ENCODE data around the gene SSTR5.
"Not testable (repeated sequence)": the region's sequence is repeated elsewhere in the genome, so short reads cannot be mapped to it uniquely, and the experiment has no call there.

Gene SSTR5

DNA sequence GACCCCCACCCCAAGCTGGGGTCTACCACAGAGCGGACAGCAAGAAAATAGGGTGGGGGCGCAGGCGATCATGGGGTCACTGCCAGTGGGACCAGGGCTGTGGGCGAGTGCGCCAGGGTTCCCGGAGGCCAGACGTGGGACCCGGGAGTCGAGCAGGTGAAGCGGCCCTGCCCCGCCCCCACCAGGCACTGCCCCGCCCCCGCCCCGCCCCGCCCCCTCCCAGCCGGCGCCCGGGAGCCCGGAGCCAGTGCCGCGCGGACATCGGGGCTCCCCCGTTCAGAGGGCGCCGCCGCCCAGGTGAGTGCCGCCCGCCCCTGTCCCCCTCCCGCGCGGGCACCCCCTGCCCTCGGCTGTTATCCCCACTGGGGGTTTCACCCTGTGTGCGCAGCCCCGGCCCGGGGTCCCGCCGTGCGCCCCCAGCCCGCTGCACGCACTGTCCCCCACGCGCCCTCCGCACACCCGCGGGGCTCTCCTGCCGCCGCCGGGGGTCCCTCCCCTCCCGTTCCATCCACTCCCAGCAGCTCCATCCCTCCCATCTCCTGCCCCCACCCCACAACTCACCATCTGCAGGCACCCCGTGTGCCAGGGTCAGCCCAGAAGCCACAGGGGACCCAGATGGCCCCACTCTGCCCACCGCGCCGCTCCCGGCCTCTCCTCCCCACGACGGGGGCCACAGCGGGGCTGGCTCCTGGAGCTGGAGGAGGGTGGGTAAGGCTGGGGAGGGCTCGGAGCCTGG lies at the start of gene SSTR5:
Gene SSTR5, plus strand, starts transcription at position 222 of the 736 bp plus-strand sequence. CDS start 6,122 bp downstream, outside the sequence.
- in situ Hi-C loops (cut with MboI; ENCODE audit: low sequenced_read_pairs) = no loop called here

- in situ Hi-C loops (cut with MboI; ENCODE audit: low sequenced_read_pairs) = no loop called here
Measured at GRCh38 chr16:1024138-1024537, 48.4 kb upstream of the SSTR5 start.

GRCh38 chr16:1025183-1025809 lies 47.3 kb upstream of the SSTR5 start:
- in situ Hi-C loops (cut with MboI; ENCODE audit: low sequenced_read_pairs) = not testable (repeated sequence)

- in situ Hi-C loops (cut with MboI; ENCODE audit: low sequenced_read_pairs) = no loop called here
Measured at GRCh38 chr16:1026057-1026783, 46.3 kb upstream of the SSTR5 start.

GRCh38 chr16:1026784-1027500 lies 45.6 kb upstream of the SSTR5 start:
- in situ Hi-C loops (cut with MboI; ENCODE audit: low sequenced_read_pairs) = no loop called here

GRCh38 chr16:1027501-1027815 lies 45.1 kb upstream of the SSTR5 start:
- in situ Hi-C loops (cut with MboI; ENCODE audit: low sequenced_read_pairs) = no loop called here

DNA sequence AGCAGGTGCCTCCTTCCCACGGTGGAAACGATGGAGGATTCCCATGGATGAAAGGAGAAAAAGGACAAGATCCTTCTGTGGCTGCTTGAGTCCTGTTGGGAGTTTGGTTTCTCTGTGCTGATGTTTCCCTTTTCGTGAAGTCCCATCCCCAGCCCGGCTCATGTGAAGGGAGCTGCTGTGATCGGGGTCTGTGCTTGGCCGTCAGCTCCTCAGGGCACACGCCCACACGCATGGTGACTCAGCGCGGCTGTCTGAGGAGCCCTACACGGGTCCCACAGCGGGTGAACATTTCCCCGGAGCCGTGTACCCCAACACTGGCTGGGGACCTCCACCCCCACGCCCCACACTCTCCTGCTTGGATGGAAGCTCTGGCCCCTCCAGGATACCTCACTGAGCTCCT lies 44.5 kb upstream of the SSTR5 start:
- in situ Hi-C loops (cut with MboI; ENCODE audit: low sequenced_read_pairs) = no loop called here

GRCh38 chr16:1028524-1029258 lies 43.9 kb upstream of the SSTR5 start:
- in situ Hi-C loops (cut with MboI; ENCODE audit: low sequenced_read_pairs) = no loop called here

- in situ Hi-C loops (cut with MboI; ENCODE audit: low sequenced_read_pairs) = no loop called here
Measured at GRCh38 chr16:1029259-1029545, 43.3 kb upstream of the SSTR5 start.

DNA sequence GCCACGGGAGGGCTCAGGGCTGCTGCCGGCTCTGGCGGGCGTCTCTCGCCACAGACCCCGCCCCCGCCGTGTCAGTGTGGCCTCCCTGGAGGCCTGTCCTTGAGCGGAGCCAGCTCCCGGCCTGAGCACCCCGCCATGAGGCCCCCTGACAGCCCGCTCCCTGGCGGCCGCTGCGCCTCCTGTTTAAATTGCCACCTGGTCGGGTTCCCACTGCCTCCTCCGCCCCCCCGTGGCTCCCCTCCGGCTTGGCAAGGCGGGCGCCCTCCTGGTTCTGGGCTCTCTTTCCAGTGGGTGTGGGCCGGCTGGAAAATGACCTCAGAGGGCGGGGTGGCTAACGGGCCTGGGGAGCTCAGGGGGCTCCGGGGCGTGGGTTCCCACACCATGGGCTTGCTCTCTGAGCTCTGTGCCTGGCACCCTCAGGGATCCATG lies 42.1 kb upstream of the SSTR5 start:
- in situ Hi-C loops (cut with MboI; ENCODE audit: low sequenced_read_pairs) = no loop called here

DNA sequence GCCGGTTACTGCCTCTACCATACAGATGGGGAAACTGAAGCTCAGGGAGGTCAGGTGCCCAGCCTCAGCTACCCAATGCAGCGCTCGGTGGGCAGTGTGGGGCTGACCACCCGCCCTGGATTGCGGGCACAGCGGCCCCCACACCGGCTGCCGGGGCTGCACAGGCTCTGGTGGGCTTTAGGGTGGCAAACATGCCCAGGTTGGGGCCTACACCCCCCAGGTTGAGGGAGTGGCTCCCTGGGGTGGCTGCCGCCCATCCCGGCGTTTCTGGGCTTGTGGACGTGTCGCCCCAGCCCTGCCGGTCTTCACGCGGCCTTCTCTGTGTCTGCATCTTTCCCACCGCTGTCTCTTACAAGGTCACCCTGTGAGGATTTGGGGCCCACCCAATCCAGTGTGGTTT lies 40.9 kb upstream of the SSTR5 start:
- in situ Hi-C loops (cut with MboI; ENCODE audit: low sequenced_read_pairs) = no loop called here

DNA sequence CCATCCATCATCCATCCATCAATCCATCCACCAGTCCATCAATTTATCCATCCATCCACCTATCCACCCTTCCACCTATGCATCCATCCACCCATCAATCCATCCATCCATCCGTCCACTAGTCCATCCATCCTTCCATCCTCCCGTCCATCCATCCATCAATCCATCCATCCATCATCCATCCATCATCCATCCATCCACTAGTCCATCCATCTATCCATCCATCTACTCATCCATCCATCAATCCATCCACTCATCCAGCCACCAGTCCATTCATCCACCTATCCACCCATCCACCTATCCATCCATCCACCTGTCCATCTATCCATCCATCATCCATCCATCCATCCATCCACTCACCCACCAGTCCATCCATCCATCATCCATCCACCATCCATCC lies 39.9 kb upstream of the SSTR5 start:
- in situ Hi-C loops (cut with MboI; ENCODE audit: low sequenced_read_pairs) = no loop called here

- in situ Hi-C loops (cut with MboI; ENCODE audit: low sequenced_read_pairs) = no loop called here
Measured at GRCh38 chr16:1033128-1033679, 39.3 kb upstream of the SSTR5 start.

DNA sequence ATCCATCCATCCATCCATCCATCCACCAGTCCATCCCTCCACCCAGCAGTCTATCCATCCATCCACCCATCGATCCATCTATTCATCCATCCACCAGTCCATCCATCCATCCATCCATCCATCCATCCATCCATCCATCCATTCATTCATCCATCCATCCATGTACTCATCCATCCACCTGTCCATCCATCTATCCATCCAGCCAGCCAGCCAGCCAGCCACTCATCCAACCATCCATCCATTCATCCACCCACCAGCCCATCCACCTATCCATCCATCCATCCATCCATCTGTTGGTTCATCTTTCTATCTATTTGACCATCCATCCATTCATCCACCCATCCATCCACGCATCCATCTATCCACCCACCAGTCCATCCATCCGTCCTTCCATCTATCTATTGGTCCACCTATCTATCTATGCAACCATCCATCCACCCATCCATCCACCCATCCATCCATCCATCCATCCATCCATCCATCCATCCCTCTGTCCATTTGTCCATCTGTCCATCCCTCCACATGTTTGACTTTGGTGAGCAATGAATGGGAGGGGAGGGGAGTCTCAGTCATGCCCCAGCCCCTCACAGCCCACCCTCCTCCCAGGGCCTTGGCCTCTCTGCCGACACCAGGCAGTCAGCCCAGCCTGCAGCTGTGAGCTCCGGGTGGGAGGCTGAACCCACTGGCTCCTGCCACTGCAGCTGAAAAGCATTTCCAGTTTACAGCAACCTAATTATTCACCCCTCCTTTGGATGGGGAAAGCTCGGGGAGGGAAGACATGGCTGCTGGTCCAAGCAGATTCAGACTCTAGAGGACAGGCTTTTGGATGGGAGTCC lies 38.1 kb upstream of the SSTR5 start:
- in situ Hi-C loops (cut with MboI; ENCODE audit: low sequenced_read_pairs) = no loop called here

GRCh38 chr16:1035066-1035415 lies 37.5 kb upstream of the SSTR5 start:
- in situ Hi-C loops (cut with MboI; ENCODE audit: low sequenced_read_pairs) = no loop called here

DNA sequence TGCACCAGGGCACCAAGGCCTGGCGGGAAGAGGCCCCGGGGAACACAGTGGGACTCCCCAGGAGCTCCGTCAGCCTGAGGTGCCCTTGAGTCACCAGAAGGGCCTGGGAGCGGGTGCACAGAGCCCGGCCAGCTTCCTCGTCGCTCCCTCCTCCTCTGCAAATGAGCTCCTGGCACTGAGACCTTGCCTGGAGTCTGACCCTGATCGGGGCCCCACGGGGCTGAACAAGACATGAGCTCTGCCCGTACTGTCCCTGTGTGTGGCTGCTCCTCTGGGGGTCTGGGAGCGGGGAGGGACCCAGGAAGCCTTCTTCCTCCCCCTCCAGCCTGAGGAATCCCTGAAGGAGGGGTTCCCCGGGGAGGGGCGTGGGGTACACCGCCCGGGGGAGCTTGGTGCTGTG lies 36.4 kb upstream of the SSTR5 start:
- in situ Hi-C loops (cut with MboI; ENCODE audit: low sequenced_read_pairs) = no loop called here

DNA sequence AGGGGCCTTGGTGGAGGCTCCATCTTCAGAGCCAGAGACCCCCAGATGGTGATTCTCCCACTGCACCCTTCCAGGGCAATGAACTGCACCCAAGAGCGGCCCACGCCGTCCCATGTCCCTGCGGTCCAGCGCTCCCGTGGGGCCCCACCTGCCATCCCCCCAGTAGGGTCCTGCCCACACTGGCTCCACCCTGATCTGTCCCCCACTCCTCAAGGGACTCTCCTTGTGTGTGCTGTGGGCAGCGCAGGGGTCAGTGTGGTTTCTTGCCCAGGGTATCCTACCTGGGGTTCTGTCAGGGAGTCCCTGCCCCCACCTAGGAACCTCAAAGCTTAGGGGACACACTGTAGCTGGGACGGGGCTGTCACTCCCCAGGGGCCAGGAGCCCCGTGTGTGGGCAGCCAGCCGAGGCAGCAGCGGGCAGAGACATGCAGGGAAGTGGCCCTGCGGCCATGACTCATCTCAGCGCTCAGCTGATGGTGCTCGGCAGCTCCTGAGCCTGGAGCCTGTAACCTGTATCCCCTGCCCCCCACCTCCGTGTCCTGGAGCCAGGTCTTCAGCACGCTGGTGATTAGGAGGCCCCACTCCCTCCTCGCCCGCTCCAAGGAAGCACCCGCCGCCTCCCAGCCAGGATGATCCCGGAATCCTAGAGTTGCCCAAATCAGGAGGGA lies 35.7 kb upstream of the SSTR5 start:
- in situ Hi-C loops (cut with MboI; ENCODE audit: low sequenced_read_pairs) = no loop called here

GRCh38 chr16:1037394-1038257 lies 34.9 kb upstream of the SSTR5 start:
- in situ Hi-C loops (cut with MboI; ENCODE audit: low sequenced_read_pairs) = no loop called here
